ENCODE data around the gene LCOR. TPM values are rescaled to one million over a fixed set of nuclear protein-coding genes. Genes with fewer than 3 reads are reported as not detected.

The LCOR gene
- total and polyA plus RNA-seq, 2 of the 13 experiments (the other 11 are each of a cell fraction or from before 2014, with no cell fraction given), result 12.4 to 23.7 TPM

- TF ChIP-seq SNRNP70 (IDR thresholded peaks at IDR 0.05; ENCODE audit: low read depth, low read length) (no peak), ZNF24 (IDR thresholded peaks at IDR 0.05) (no peak), ATRX (CRISPR knock-in tag; IDR thresholded peaks at IDR 0.05; ENCODE audit: borderline replicate concordance) (no peak), GRHL1 (CRISPR knock-in tag; conservative IDR thresholded peaks at IDR 0.05) (no peak)
- TF ChIP-seq, protein P1, sequence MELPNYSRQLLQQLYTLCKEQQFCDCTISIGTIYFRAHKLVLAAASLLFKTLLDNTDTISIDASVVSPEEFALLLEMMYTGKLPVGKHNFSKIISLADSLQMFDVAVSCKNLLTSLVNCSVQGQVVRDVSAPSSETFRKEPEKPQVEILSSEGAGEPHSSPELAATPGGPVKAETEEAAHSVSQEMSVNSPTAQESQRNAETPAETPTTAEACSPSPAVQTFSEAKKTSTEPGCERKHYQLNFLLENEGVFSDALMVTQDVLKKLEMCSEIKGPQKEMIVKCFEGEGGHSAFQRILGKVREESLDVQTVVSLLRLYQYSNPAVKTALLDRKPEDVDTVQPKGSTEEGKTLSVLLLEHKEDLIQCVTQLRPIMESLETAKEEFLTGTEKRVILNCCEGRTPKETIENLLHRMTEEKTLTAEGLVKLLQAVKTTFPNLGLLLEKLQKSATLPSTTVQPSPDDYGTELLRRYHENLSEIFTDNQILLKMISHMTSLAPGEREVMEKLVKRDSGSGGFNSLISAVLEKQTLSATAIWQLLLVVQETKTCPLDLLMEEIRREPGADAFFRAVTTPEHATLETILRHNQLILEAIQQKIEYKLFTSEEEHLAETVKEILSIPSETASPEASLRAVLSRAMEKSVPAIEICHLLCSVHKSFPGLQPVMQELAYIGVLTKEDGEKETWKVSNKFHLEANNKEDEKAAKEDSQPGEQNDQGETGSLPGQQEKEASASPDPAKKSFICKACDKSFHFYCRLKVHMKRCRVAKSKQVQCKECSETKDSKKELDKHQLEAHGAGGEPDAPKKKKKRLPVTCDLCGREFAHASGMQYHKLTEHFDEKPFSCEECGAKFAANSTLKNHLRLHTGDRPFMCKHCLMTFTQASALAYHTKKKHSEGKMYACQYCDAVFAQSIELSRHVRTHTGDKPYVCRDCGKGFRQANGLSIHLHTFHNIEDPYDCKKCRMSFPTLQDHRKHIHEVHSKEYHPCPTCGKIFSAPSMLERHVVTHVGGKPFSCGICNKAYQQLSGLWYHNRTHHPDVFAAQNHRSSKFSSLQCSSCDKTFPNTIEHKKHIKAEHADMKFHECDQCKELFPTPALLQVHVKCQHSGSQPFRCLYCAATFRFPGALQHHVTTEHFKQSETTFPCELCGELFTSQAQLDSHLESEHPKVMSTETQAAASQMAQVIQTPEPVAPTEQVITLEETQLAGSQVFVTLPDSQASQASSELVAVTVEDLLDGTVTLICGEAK (IDR thresholded peaks at IDR 0.05), result no peak
- TF ChIP-seq, protein P1 (CRISPR knock-in tag; IDR thresholded peaks at IDR 0.05), result no peak
- TF ChIP-seq, protein P2, sequence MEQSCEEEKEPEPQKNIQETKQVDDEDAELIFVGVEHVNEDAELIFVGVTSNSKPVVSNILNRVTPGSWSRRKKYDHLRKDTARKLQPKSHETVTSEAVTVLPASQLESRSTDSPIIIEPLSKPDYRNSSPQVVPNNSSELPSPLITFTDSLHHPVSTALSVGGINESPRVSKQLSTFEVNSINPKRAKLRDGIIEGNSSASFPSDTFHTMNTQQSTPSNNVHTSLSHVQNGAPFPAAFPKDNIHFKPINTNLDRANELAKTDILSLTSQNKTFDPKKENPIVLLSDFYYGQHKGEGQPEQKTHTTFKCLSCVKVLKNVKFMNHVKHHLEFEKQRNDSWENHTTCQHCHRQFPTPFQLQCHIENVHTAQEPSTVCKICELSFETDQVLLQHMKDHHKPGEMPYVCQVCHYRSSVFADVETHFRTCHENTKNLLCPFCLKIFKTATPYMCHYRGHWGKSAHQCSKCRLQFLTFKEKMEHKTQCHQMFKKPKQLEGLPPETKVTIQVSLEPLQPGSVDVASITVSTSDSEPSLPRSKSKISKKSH (CRISPR knock-in tag; IDR thresholded peaks at IDR 0.05; ENCODE audit: borderline replicate concordance), result no peak
- TF ChIP-seq, protein P3, sequence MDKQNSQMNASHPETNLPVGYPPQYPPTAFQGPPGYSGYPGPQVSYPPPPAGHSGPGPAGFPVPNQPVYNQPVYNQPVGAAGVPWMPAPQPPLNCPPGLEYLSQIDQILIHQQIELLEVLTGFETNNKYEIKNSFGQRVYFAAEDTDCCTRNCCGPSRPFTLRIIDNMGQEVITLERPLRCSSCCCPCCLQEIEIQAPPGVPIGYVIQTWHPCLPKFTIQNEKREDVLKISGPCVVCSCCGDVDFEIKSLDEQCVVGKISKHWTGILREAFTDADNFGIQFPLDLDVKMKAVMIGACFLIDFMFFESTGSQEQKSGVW (CRISPR knock-in tag; IDR thresholded peaks at IDR 0.05; ENCODE audit: borderline replicate concordance), result no peak
- Histone ChIP-seq H2AFZ (ENCODE audit: low read length) (no peak overlapping the region), H3K36me3 (replicated peaks in 1 of 2; ENCODE audit: control insufficient read depth in 1 of 2, insufficient read depth in 2 of 2, low read length in 2 of 2) (peaks cover 3 to 18% of the 10 kb centered on the region in 2 experiments; a peak in 4 of 5 replicates), H3K4me2 (ENCODE audit: low read depth, low read length) (no peak overlapping the region), H3K9ac (ENCODE audit: insufficient read depth, low read depth, low read length) (no peak overlapping the region), H3K4me3 (replicated peaks in 1 of 3; ENCODE audit: insufficient read depth in 1 of 3, low read depth in 2 of 3, low read length in 3 of 3) (no peak overlapping the region), H3K9me3 (ENCODE audit: low read length) (no peaks in the 10 kb centered on the region), H3K4me1 (ENCODE audit: insufficient read depth, low read length) (peaks cover 22% of the 10 kb centered on the region), H3K27ac (ENCODE audit: extremely low read length, insufficient read depth, low read length) (no peak overlapping the region), H4K20me1 (ENCODE audit: insufficient read depth, low read length) (peaks cover 14% of the 10 kb centered on the region), H3K27me3 (ENCODE audit: control insufficient read depth in 1 of 2, insufficient read depth in 2 of 2, low read length in 2 of 2) (no peaks in the 10 kb centered on the region), H3K79me2 (ENCODE audit: insufficient read depth, low read length) (peaks cover 32% of the 10 kb centered on the region)
- intact Hi-C loops (cut with micrococcal nuclease; ENCODE audit: unreplicated experiment) (no loop called here), in situ Hi-C loops (cut with HindIII; ENCODE audit: extremely low pct_ligation_motif_present, low pct_unique_long_range_greater_than_20kb) (no loop called here)
- DNase-seq (ENCODE audit: low spot score), result no peak
- ChIA-PET CTCF (ENCODE audit: low intra/inter-chr PET ratio, low total read pairs) (no interaction called here), POLR2A (no interaction called here)
- WGBS (ENCODE audit: low lambda C conversion rate), result 91% methylated on average over 4 of the region's 4 CpGs
- no peak for FAIRE-seq
- BruUV-seq (replicated peaks), result no TSS peak
- ATAC-seq, result no peak
These were observed 89.6 kb downstream of the LCOR start for GRCh38 chr10:96921655-96922054.
